Activated CD8-positive, alpha-beta memory T cell treated with anti-CD3 and anti-CD28 coated beads, Interleukin-2, amount 50 U/mL, for 1 hour (primary cell): Measurements from ENCODE around the gene SNAPC4.

Source experiments
- DNase-seq: peaks from one replicate; pipeline ENCODE4 v3.0.0-alpha.2; 2020; ENCODE audit errors: extremely low read depth

Gene SNAPC4, protein sequence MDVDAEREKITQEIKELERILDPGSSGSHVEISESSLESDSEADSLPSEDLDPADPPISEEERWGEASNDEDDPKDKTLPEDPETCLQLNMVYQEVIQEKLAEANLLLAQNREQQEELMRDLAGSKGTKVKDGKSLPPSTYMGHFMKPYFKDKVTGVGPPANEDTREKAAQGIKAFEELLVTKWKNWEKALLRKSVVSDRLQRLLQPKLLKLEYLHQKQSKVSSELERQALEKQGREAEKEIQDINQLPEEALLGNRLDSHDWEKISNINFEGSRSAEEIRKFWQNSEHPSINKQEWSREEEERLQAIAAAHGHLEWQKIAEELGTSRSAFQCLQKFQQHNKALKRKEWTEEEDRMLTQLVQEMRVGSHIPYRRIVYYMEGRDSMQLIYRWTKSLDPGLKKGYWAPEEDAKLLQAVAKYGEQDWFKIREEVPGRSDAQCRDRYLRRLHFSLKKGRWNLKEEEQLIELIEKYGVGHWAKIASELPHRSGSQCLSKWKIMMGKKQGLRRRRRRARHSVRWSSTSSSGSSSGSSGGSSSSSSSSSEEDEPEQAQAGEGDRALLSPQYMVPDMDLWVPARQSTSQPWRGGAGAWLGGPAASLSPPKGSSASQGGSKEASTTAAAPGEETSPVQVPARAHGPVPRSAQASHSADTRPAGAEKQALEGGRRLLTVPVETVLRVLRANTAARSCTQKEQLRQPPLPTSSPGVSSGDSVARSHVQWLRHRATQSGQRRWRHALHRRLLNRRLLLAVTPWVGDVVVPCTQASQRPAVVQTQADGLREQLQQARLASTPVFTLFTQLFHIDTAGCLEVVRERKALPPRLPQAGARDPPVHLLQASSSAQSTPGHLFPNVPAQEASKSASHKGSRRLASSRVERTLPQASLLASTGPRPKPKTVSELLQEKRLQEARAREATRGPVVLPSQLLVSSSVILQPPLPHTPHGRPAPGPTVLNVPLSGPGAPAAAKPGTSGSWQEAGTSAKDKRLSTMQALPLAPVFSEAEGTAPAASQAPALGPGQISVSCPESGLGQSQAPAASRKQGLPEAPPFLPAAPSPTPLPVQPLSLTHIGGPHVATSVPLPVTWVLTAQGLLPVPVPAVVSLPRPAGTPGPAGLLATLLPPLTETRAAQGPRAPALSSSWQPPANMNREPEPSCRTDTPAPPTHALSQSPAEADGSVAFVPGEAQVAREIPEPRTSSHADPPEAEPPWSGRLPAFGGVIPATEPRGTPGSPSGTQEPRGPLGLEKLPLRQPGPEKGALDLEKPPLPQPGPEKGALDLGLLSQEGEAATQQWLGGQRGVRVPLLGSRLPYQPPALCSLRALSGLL (N-terminal part only)

DNA sequence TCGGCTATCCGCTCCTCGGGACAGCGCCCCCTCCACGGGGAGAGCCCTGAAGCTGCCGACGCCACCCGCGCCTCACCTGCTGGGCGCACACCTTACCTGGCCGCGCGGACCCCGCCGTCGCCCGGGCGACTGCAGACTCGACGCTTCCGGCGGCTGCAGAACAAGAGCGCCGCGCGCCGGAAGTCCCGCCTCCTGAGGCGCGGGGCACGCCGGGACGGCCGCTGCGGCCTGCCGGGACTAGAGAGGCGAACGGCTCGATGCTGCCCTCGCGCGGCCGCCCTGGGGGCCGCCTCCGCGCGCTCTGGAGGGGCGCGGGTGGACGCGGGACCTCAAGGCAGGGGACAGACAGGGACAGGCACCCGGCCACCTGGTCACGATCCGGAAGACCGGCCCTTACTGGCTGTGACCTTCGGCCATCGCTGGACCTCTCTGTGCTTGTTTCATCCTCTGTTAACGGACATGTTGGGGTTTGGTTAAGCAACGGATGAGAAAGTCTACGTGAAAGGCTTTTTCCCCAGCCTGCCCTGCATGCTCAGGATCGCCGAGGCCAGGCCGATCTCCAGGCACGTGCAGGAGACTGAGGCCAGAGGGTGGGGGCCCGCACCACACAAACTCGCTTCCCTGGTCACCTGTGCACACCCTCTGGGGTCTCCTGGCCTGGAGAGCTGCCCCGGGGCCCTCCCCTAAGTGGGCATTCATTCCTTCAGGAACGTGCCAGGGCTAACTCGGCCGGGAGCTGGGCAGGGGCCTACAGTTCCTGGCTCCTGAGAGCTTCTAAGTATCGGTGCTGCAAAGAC, at the start of gene SNAPC4:
Gene SNAPC4, minus strand, starts transcription at position 133 of the 797 bp plus-strand sequence. CDS start 1,742 bp downstream, outside the sequence.
- peak; percentile 34 for DNase-seq

DNA sequence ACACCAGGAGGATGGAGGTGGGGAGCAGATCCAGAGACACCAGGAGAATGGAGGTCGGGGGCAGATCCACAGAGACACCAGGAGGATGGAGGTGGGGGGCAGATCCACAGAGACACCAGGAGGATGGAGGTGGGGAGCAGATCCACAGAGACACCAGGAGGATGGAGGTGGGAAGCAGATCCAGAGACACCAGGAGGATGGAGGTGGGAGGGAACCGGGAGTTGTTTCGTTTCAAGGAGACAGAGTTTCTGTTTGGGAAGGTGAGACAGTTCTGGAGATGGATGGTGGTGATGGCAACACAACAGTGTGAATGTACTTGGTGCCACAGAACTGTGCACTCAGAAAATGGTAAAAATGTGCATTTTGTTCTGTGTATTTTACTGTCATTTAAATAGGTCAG, 48.7 kb upstream of the SNAPC4 start:
- no peak for DNase-seq

DNA sequence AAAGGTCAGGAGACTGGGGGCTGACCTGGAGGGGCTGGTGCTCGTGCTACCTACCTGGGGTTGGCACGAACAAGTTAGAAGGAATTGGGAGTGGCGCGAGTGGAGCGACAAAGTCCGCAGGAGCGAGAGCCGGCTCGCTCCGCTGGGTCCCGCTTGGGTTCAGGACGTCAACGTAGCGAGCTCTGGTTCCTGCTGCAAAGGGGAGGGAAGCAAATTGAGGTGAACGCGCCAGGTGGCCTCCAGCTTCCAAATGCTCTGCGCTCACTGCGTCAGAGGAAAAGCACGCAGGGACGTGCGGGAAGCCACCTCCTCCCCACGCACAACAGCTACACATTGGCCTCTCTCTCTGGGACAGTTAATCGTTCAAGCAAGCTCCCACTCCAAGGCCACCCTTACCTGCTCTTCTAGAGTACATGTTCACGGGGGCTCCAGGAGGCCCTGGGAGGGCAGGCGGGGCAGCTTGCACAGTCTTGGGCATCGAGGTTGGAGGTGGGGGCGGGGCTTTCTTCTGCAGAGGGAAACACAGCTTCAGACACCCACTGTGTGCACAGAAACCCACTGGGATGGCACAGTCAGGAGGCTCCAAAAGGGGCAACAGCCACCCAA, 47.3 kb upstream of the SNAPC4 start:
- no peak for DNase-seq

DNA sequence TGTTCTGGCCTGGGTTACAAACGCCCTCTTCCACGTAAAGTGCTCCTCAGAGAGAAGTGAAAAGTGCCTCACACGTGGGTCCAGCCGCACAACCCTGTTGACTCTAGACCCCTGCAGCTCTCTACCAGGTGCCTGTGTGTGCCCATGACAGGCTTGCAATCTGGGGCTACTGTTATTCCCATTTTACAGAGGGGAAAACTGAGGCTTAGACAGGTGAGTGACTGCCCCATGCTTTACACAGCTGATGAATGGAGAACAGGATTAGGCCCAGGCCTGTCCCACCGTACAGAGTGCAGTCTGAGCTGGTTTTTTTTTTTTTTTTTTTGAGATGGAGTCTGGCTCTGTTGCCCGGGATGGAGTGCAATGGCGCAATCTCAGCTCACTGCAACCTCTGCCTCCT, 45.8 kb upstream of the SNAPC4 start:
- DNase-seq, result no peak

DNA sequence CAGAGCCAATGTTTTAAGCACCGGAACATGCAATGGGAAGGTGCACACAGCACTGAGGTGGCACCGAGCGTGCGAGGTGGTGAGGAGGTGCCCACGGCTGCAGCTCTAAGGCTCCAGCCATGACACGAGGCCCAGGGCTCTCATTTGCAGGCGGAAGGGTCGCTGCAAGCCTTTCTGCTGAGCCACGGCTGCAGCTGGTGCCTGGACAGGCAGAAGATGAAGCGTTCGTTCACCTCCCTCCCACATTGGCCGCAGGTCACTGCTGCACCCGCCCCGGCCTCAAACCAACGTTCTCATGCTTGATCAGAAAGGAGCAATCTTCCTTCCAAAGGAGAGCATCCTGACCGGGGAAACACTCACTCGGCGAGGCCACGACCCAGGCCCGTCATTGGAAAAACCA, 44.1 kb upstream of the SNAPC4 start:
- no peak for DNase-seq

DNA sequence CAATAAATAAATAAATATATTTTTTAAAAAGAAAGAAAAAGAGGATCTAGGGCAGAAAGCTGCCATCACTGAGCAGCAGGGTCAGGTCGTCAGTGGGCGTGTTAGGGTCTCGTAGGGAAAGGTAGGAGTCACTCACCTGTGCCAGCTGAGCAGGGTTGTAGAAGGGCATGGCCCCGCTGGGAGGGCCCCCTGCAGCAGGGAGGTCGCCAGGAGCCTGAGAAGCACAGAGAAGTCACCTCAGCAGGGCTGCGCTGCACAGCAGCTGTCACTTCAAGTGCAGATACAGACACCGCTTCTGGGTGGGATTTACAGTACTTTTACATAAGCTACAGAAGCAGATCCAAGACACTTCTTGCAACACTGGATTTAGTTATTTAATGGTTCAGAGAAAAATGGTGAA, 43.7 kb upstream of the SNAPC4 start:
- DNase-seq, result no peak

DNA sequence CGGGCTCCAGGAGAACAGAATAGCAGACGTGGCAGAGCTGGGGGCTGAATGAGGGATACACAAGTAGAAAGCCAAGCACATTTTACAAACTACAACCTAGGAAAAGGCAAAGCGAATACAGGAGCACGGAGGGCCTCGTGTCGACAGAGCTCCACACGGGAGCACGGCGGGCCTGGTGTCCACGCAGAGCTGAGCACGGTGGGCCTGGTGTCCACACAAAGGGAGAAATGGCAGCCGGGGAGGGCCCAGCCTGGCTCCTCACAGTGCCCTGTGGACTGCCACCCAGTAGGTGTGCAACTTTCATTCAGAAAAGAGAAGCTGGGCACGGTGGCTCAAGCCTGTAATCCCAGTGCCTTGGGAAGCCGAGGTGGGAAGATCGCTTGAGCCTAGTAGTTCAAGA, 43.1 kb upstream of the SNAPC4 start:
- no peak for DNase-seq

DNA sequence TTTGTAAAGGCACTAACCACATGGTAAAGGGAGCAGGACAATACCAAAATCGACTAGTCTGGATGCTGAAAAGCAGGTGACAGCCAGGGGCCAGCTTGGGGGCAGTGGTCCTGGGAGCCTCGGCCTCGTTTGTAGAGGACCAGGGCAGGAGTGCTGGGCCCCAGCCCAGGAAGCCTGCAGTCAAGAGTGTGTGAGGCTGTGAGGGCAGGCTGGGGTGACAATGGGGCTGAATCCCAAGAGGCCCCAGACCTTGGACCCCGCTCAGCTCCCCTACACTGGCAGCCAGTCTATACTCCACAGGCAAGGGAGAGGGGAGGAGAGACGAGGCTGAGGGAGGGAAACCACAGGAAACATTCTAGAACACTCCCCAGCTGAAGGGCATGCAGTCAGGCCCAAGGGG, 42.3 kb upstream of the SNAPC4 start:
- no peak for DNase-seq

DNA sequence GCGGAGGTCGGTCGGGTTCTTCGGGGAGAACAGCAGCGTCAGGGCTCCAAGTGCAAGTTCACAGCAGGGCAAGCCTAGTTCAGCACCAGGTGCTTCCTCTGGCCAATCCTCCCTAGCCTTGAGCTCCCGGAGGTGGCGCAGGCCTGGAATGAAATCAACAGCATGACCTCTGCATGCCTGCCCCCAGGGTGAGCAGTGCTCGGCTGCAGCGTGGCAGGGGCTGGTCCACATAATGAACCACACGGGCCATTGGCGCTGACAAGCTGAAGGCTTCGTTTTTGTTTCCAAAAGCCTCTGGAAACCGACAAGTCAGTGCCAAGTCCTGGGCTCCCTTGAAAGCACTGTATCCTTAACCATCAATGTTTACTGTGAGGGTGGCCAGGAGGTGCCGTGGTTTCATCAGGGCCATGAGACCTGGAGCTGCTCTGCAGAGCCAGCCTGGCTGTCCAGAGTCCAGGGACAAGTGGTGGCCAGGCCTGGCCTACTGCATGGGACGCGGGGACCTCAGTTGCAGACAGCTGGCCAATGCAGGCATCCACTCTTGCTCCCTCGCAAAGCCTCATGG, 41.8 kb upstream of the SNAPC4 start:
- DNase-seq, result no peak

DNA sequence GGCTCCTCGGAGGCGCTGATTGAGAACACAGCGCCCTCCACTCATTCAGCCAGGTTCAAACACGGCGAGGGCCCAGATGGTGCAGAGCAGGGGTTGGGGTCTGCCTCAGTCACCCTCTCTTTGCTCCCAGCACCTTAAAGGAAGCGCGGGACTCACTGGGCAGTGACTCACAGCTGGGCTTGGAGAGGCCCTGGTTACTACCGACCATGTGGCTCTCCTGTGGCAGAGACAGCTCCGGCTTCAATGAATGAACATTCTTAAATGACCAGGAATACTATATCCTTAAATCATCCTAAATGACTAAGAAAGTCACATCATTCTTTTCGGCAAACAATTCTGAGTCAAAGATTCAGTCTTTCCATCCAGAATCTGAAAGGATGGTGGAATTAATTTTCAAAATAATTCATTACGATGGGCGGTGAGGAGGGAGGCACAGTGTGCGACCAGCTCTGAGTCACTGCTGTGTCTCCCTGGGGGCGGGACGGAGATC, 41.3 kb upstream of the SNAPC4 start:
- no peak for DNase-seq

DNA sequence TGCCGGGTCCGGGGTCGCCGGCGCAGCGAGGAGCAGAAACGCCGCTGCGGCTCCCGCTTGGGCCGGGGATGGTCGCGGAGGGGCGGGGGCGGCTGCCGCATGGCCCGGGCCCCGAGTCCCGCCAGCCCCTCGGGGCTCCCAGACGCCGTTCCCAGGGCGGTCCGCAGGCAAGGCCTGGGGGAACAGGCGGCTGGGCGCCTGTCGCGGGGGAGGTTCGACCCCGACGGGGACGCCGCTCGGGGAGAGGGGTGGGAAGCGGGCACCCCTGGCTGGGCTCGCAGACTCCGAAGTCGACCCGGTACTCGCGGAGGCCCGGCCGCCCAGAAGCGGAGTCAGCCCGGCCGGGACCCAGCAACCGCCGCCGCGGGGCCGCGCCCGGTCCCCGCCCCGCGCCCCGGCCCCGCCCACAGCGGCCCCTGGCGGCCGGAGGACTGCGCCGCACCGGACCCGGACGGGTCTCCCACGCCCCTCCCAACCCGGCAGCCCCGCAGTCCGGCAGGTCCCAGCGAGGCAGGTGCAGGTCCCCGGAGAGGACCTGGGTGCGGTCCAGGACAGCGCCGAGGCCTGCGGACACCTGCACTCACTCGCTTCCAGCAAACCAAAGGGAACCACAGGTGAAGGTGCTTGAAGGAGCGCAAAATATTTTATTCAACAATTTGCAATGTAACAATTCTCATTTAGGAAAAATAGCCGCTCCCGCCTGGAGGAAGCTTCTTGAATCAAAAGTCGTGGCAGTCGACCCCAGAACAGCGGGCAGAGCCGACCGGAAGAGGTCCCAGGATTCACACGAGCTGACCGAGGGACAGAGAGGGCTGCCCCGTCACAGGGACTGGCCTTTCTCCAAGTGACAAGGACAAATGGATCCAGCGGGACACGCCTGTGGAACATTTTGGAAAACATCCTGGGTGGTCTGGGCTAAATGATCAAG, 39.8 kb upstream of the SNAPC4 start, which contains the start of gene INPP5E:
Gene INPP5E, minus strand, starts transcription at position 365 of the 928 bp plus-strand sequence. CDS start 426 bp downstream, outside the sequence.
- DNase-seq, result peak; percentile 24

DNA sequence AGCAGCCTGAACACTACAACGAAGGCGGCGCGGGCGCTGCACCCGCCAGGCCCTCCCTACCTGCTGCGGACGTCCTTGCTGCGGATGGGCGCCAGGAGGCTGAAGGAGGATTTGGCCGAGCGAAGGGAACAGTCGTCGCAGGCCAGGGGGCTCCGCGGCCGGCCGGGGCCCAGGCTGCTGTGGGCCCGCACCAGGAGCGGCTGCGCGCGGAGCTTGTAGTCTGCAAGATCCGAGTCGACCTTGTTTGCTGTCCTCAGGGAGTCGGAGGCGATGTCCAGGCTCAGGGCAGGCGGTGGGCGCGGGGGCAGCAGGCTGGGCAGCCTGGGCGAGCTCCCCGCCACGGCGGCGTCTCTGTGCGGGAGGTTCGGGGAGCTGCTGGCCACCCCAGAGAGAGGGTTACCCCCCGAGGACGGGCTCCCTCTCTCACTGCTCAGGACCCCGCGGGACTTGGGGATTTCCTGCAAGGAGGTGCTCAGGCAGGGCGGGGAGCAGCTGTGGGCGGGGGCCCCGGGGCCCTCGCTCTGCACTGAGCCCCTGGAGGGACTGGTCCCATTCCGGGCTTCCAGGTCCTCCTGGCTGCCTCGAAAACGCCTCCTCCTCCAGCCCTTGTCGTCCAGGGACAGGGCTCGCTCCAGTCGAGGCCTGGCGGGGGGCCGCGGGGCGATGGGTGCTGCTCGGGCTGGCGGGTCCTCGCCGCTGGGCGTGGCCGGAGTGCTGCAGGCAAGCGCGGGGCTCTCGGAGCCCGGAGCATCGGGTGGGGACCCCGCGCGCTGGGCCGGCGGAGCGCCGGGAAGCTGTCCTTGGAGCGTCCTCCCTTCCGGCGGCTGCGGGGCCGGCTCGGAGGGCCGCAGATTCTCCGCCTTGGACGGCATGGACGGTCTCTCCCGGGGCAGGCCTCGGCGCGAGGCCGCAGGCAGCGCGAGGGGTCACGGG, 38.8 kb upstream of the SNAPC4 start:
- no peak for DNase-seq

DNA sequence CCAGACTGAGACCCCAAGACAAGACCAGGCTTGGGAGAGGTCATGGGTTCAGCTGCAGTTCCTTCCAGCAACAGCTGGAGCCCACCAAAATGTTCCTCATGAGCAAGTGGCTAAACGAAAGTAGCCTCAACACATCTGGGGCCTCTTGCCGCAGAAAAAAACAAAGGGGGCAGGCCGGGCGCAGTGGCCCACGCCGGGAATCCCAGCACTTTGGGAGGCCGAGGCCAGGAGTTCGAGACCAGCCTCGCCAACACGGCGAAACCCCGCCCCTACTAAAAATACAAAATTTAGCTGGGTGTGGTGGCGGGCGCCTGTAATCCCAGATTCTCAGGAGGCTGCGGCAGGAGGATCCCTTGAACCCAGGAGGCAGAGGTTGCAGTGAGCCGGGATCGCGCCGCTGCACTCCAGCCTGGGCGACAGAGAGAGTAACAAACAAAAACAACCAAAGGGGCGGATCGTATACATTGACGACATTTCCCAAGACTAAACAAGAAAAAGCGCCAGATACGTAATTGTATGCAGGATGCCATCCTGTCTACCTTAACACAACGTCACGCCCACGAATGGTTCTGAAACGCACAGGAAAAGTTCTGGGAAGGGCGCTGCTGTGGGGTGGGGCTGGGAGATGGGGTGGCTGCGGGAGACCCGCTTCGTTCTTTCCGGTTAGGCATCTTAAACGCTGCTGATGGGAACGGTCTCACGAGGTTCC, 38.0 kb upstream of the SNAPC4 start:
- DNase-seq, result no peak

DNA sequence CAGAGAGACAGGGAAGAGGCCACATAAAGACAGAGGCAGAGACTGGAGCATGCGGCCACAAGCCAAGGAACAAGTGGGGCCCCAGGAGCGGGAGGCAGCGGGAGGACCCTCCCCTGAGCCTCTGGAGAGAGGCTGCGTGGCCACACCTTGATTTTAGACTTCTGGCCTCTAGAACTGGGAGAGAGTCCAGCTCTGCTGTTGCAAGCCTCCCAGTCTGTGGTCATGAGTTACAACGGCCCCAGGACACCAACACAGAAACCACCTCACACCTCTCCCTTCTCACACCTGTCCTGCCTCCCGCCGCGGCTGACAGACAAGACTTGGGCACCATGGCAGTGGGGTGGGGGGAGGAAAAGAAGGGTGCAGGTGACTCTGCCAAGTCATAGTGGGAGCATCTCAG, 37.5 kb upstream of the SNAPC4 start:
- no peak for DNase-seq

DNA sequence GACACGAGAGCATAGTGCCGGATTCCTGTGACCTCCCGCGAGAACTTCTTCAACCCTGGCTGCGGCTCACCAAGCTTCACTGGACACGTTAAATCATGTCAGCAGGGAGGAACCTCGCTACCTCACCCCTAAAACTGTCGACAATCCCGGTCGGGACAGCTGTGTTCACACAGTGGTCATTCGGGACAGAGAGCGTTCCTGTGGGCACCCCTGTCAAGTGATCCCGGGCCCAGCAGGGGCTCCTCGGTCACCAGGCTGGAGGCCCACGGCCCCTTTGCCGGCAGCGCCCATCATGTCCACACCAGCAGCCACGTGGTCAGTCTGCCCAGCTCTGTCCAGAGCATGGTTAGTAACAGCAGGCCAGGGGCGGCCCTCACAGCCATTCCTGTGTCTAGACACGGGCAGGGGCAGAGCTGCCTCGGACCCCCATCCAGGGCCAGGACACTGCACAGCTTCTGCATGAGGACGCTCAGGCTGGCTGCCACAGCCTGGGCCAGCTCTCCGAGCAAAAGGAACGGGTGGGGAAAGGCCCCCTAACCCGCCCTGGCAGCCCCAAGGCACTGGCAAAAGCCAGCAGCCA, 36.2 kb upstream of the SNAPC4 start:
- no peak for DNase-seq

DNA sequence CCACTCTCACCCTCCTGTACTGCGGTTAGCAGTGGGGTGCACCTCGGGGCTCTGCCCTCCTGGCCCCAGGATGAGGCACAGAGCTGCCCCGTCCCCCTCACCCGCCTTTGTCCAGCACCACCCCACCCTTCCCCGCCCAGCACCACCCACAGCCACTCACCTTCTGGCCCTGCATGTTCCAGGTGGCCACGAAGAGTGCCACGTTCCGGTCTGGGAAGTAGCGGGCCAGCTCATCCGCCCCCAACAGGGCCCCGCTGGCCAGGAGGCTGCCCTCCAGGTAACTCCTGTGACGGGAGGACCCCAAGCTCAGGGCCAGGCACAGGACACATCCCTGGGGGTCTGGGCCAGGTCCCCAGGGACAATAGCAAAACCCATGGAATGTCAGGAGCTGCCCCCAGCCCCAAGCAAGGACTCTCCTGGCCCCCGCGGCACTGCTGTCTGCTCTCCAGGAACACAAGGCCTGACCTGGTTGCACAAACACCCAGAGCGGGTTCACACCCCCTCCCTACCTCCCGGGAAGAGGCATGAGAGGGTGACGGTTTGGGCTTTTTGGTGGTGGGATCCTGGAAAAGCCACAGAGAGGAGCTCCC, 34.7 kb upstream of the SNAPC4 start:
- DNase-seq, result no peak
